Epithelial cell of esophagus (primary cell): ENCODE results near the gene NOP10.

Source experiments
- DNase-seq: peaks from one replicate; pipeline ENCODE4 v3.0.0; 2010; ENCODE audit warnings: low read depth
- H3K4me3 ChIP-seq: 2 replicates; pipeline ENCODE4 v1.5.1; 2011; ENCODE audit warnings: mild to moderate bottlenecking, low read length, control low read depth
- TF ChIP-seq, protein P1 (sequence below): IDR thresholded peaks from 2 replicates; pipeline ENCODE4 v1.5.1; 2011; ENCODE audit warnings: low read depth, mild to moderate bottlenecking, low read length, control low read depth, inconsistent platforms; ENCODE audit not compliant: insufficient read depth; ENCODE audit errors: missing control alignments

Gene NOP10

DNA sequence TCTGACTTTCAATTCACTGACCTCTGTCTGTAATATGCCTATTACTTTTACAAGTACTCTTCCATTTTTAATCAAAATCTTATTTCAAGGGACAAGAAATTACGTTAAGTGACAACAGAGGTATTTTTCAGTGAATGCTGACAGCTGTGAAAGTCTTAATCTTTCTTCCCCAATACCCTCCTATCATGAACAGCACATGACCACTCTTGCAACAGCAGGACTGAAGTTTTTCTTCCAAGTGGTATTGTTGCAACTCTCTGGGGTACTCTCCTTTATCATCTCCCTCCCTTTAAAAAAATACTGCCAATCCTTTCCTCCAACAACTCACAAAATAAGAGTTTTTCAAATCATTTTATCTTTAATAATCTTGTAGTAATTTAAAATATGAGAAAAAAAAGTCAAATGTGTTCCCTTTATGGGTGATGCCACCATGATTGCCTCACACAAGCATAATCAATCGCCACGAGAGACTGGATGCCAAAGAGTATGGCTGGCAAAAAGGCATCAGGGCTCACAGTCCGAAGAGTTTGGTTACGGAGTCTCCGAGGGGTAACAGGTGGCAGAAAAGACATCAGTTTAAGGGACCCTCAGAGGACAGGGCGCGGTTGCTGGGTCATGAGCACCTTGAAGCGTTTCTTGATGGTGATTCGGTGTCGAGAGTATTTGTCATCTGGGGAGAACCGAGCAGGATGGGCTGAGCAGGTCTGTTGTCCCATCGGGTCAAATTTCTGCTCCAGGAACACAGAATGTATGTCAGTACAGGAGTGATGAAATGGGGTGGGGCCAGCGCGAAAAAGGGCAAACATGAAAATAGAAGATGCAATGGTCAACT is 1.3 kb downstream of the NOP10 start:
- TF ChIP-seq, protein P1, sequence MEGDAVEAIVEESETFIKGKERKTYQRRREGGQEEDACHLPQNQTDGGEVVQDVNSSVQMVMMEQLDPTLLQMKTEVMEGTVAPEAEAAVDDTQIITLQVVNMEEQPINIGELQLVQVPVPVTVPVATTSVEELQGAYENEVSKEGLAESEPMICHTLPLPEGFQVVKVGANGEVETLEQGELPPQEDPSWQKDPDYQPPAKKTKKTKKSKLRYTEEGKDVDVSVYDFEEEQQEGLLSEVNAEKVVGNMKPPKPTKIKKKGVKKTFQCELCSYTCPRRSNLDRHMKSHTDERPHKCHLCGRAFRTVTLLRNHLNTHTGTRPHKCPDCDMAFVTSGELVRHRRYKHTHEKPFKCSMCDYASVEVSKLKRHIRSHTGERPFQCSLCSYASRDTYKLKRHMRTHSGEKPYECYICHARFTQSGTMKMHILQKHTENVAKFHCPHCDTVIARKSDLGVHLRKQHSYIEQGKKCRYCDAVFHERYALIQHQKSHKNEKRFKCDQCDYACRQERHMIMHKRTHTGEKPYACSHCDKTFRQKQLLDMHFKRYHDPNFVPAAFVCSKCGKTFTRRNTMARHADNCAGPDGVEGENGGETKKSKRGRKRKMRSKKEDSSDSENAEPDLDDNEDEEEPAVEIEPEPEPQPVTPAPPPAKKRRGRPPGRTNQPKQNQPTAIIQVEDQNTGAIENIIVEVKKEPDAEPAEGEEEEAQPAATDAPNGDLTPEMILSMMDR = no peak
- H3K4me3 ChIP-seq = peak overlapping the region; percentile 94
- DNase-seq = peak; percentile 7

- DNase-seq = no peak
- no peak overlapping the region for H3K4me3 ChIP-seq
- TF ChIP-seq, protein P1 = no peak
Measured at GRCh38 chr15:34339946-34340345, 3.0 kb downstream of the NOP10 start.

DNA sequence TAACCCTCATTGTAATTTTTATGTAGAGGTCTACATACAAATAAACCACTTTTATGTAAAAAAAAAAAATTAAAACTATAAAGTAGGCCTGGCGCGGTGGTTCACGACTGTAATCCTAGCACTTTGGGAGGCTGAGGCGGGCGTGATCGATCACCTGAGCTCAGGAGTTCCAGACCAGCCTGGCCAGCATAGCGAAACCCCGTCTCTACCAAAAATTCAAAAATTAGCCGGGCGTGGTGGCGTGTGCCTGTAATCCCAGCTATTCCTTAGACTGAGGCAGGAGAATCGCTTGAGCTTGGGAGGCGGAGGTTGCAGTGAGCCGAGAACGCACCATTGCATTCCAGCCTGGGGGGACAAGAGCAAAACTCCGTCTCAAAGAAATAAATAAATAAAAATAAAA is 4.6 kb downstream of the NOP10 start:
- H3K4me3 ChIP-seq = peak overlapping the region; percentile 82
- no peak for DNase-seq
- TF ChIP-seq, protein P1 = no peak

- peak within 1 kb of the TSS; percentile 82 for H3K4me3 ChIP-seq
- peak; percentile 95 for DNase-seq
- TF ChIP-seq, protein P1 = no peak
Measured at GRCh38 chr15:34337557-34338306, 5.2 kb downstream of the NOP10 start, which contains the start of gene SLC12A6. Gene SLC12A6, minus strand, starts transcription at chr15:34337781. Its CDS starts 1,101 bp downstream, at chr15:34336680.

DNA sequence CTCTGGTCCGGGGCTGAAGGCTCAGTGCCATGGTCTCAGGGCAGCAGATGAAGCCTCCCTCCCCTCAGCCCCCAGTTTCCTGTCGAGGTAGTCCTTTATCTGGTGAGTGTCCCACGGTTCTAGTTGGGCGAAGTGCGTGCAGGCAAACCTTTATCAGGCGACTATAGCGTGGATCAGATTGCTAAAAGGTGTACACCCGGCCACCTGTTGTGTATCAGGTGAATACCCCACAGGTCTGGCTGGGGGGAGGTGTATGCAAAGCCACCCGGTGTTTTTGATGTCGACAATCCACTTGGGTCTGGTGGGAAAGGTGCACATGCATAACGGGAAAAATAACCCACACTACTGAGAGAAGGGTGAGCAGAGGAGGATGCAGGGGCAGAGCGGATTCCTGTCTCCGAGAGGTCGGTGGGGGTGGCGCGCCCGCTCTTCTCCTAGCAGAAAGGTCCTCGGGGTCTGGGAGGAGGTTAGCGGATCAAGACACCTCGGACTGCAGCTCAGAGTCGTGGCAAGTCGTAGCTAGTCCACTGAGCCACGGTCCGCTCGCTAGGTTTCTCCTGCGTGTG is 5.9 kb downstream of the NOP10 start:
- peak overlapping the region; percentile 82 for H3K4me3 ChIP-seq
- DNase-seq = no peak
- TF ChIP-seq, protein P1 = no peak

- H3K4me3 ChIP-seq = peak overlapping the region; percentile 82
- DNase-seq = no peak
- TF ChIP-seq, protein P1 = no peak
Measured at GRCh38 chr15:34336231-34336990, 6.5 kb downstream of the NOP10 start.
